Measurements from ENCODE around the gene RAD51C.
"Not testable (repeated sequence)": the region's sequence is repeated elsewhere in the genome, so short reads cannot be mapped to it uniquely, and the experiment has no call there.

The RAD51C gene

GRCh38 chr17:58747674-58748073 lies 55.3 kb downstream of the RAD51C start:
- no peak for DNase-seq (ENCODE audit: extremely low spot score)
- POLR2A ChIA-PET: no interaction called here
- CTCF ChIA-PET: interaction anchor here (1.3 to 1.4 kb wide), 2 partner anchors 9 to 12 kb away, joined by 4 to 5 read pairs; no protein-coding TSS in a partner anchor
- TF ChIP-seq CTCF (IDR thresholded peaks at IDR 0.05; ENCODE audit: control extremely low read depth, extremely low read depth, low read depth, missing control alignments): no peak

- POLR2A ChIA-PET; DNase-seq (ENCODE audit: extremely low spot score): not testable (repeated sequence)
- CTCF ChIA-PET: interaction anchor here (1.0 to 1.7 kb wide), 4 partner anchors 10 to 220 kb away, joined by 3 to 4 read pairs (median 3); no protein-coding TSS in a partner anchor
Observed at GRCh38 chr17:58749627-58750026, 57.2 kb downstream of the RAD51C start.

- no peak for DNase-seq (ENCODE audit: extremely low spot score)
- ChIA-PET POLR2A (no interaction called here), CTCF (no interaction called here)
- no peak for TF ChIP-seq CTCF (IDR thresholded peaks at IDR 0.05; ENCODE audit: control extremely low read depth, extremely low read depth, low read depth, missing control alignments)
Observed at GRCh38 chr17:58753026-58753425, 60.6 kb downstream of the RAD51C start.

- POLR2A ChIA-PET: no interaction called here
- CTCF ChIA-PET: interaction anchor here (1.0 to 1.3 kb wide), 2 partner anchors 236 to 249 kb away, joined by 3 to 4 read pairs; no protein-coding TSS in a partner anchor
- DNase-seq (ENCODE audit: extremely low spot score): no peak
- TF ChIP-seq CTCF (IDR thresholded peaks at IDR 0.05; ENCODE audit: control extremely low read depth, extremely low read depth, low read depth, missing control alignments): no peak
Observed at GRCh38 chr17:58755269-58755576, 62.8 kb downstream of the RAD51C start.

- ChIA-PET CTCF (interaction anchor here (1.0 to 1.8 kb wide), 3 partner anchors 8 to 249 kb away, joined by 3 to 5 read pairs (median 4); no protein-coding TSS in a partner anchor), POLR2A (no interaction called here)
- DNase-seq (ENCODE audit: extremely low spot score): peak; percentile 82
- TF ChIP-seq CTCF (IDR thresholded peaks at IDR 0.05; ENCODE audit: control extremely low read depth, extremely low read depth, low read depth, missing control alignments): no peak
Observed at GRCh38 chr17:58755577-58756245, 63.3 kb downstream of the RAD51C start, which contains the start of gene PPM1E. Gene PPM1E, plus strand, starts transcription at chr17:58755854.

- ChIA-PET POLR2A (interaction anchor here (0.5 kb wide), 1 partner anchor 100 kb away, joined by 5 read pairs; no protein-coding TSS in a partner anchor), CTCF (interaction anchor here (0.9 to 1.8 kb wide), 2 partner anchors 9 to 167 kb away, joined by 3 to 5 read pairs; no protein-coding TSS in a partner anchor)
- no peak for TF ChIP-seq CTCF (IDR thresholded peaks at IDR 0.05; ENCODE audit: control extremely low read depth, extremely low read depth, low read depth, missing control alignments)
- DNase-seq (ENCODE audit: extremely low spot score): peak; percentile 45
Observed at GRCh38 chr17:58756246-58757161, 64.1 kb downstream of the RAD51C start.
